Upper lobe of left lung (tissue), 4 donors: ENCODE measurements around the gene CEP95.

Experiments used
- EP300 ChIP-seq, 4 donors: sonication (generic); formaldehyde crosslinking; IDR thresholded peaks; one replicate each; pipeline ENCODE4 v1.5.1; 2017; ENCODE audit warnings: antibody characterized with exemption in 4 of 4, control low read depth in 2 of 4
- POLR2AphosphoS5 ChIP-seq, 2 donors: sonication (generic); formaldehyde crosslinking; IDR thresholded peaks; one replicate each; pipeline ENCODE4 v1.5.1; 2017; ENCODE audit warnings: antibody characterized with exemption in 2 of 2
- TF ChIP-seq, protein P1 (sequence below), 6 experiments: fragments of 450-650 bp in 4 of 6; fragments of 200-600 bp in 2 of 6; sonication (generic) in 2 of 6; IDR thresholded peaks; one replicate each; pipeline ENCODE4 v1.5.1; 2016 to 2019; ENCODE audit warnings: antibody characterized with exemption in 6 of 6

DNA sequence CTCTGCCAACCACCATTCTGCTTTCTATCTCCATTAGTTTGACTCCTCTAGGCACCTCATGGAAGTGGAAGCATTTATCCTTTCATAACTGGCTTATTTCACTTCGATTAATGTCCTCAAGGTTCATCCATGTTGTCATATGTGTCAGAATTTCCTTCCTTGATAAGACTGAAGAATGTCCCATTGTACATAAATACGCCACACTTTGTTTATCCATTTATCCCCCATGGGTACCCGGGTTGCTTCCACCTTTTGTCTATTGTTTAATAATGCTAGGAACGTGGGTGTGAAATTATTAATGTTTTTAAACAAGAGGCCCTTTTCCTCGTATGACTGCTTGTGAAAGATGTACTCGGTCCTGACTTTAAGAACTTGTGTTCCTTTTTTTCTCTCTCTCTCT is 45.0 kb upstream of the CEP95 start:
- TF ChIP-seq POLR2AphosphoS5 (IDR thresholded peaks at IDR 0.05) (no peak), EP300 (IDR thresholded peaks at IDR 0.05) (no peak)
- TF ChIP-seq, protein P1, sequence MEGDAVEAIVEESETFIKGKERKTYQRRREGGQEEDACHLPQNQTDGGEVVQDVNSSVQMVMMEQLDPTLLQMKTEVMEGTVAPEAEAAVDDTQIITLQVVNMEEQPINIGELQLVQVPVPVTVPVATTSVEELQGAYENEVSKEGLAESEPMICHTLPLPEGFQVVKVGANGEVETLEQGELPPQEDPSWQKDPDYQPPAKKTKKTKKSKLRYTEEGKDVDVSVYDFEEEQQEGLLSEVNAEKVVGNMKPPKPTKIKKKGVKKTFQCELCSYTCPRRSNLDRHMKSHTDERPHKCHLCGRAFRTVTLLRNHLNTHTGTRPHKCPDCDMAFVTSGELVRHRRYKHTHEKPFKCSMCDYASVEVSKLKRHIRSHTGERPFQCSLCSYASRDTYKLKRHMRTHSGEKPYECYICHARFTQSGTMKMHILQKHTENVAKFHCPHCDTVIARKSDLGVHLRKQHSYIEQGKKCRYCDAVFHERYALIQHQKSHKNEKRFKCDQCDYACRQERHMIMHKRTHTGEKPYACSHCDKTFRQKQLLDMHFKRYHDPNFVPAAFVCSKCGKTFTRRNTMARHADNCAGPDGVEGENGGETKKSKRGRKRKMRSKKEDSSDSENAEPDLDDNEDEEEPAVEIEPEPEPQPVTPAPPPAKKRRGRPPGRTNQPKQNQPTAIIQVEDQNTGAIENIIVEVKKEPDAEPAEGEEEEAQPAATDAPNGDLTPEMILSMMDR (IDR thresholded peaks at IDR 0.05): no peak
